Activated B cell treated with CpG ODN at 0.5 μM for 24 hours (primary cell): Measurements from ENCODE around the gene IHH. TPM values are rescaled to one million over a fixed set of nuclear protein-coding genes. Genes with fewer than 3 reads are reported as not detected.

Source experiments
- ATAC-seq: fragments of 200-7000 bp; cut with Tn5 transposase; one replicate; pipeline ENCODE4 v1.10.0; 2021; ENCODE audit warnings: low read depth, mild to moderate bottlenecking, moderate library complexity
- CTCF ChIA-PET: fragments of 350-600 bp; sonication (Branson Sonifier 250); formaldehyde crosslinking; loops from one replicate; lab custom pipeline; 2021; ENCODE audit warnings: antibody characterized with exemption; lab: Charles Lee
- POLR2A ChIA-PET: fragments of 350-600 bp; sonication (Branson Sonifier 250); formaldehyde crosslinking; loops from one replicate; lab custom pipeline; 2021; ENCODE audit warnings: antibody characterized with exemption; lab: Charles Lee
- DNase-seq: peaks from one replicate; pipeline ENCODE4 v3.0.0; 2022
- H3K27ac Mint-ChIP-seq: one replicate; pipeline ENCODE4 v1.8.0; 2020; ENCODE audit warnings: mixed read lengths
- H3K27me3 Mint-ChIP-seq: one replicate; pipeline ENCODE4 v1.8.0; 2021; ENCODE audit warnings: mixed read lengths
- H3K36me3 Mint-ChIP-seq: one replicate; pipeline ENCODE4 v1.8.0; 2021; ENCODE audit warnings: low read depth, mixed read lengths
- H3K4me1 Mint-ChIP-seq: one replicate; pipeline ENCODE4 v1.8.0; 2021; ENCODE audit warnings: mixed read lengths
- H3K4me3 Mint-ChIP-seq: one replicate; pipeline ENCODE4 v1.8.0; 2020; ENCODE audit warnings: mild to moderate bottlenecking, mixed read lengths
- H3K9me3 Mint-ChIP-seq: one replicate; pipeline ENCODE4 v1.8.0; 2020; ENCODE audit warnings: mixed read lengths
- CTCF ChIP-seq: fragments of 200-600 bp; IDR thresholded peaks from one replicate; pipeline ENCODE4 v1.8.0; 2022; ENCODE audit warnings: antibody characterized with exemption, mild to moderate bottlenecking
- intact Hi-C: fragments of 100-400 bp; cut with micrococcal nuclease; formaldehyde crosslinking; loops from one replicate; pipeline ENCODE4 v1.15.1; 2024
- total RNA-seq: library from RNA; stranded (reverse); gene quantifications from 2 replicates; pipeline ENCODE4 v1.2.3, GENCODE V29; 2022

The IHH gene
- total RNA-seq, 1 donor from 2014 or later, result not detected

GRCh38 chr2:219056176-219056895 lies 4.4 kb downstream of the IHH start:
- no peak overlapping the region for H3K27ac Mint-ChIP-seq
- no peaks in the 10 kb centered on the region for H3K9me3 Mint-ChIP-seq
- H3K4me1 Mint-ChIP-seq, result peaks cover 27% of the 10 kb centered on the region
- peaks cover 45% of the 10 kb centered on the region for H3K27me3 Mint-ChIP-seq
- ChIA-PET POLR2A (no interaction called here), CTCF (interaction anchor here (1.7 to 6.3 kb wide), 2 partner anchors 64 to 100 kb away, joined by 6 to 53 read pairs; no protein-coding TSS in a partner anchor)
- ATAC-seq (no peak), DNase-seq (no peak)
- no peak overlapping the region for H3K4me3 Mint-ChIP-seq
- intact Hi-C loops, result loop anchor here (5.0 kb wide), 3 partner anchors 59 to 476 kb away; no protein-coding TSS in a partner anchor
- TF ChIP-seq CTCF, result no peak
- no peaks in the 10 kb centered on the region for H3K36me3 Mint-ChIP-seq

- POLR2A ChIA-PET, result no interaction called here
- H3K36me3 Mint-ChIP-seq, result no peaks in the 10 kb centered on the region
These were observed 5.5 kb downstream of the IHH start for GRCh38 chr2:219054956-219055903.

GRCh38 chr2:219049282-219049681 lies 11.4 kb downstream of the IHH start:
- Mint-ChIP-seq H3K4me1 (no peaks in the 10 kb centered on the region), H3K4me3 (no peak overlapping the region), H3K9me3 (no peaks in the 10 kb centered on the region), H3K27me3 (peaks cover 42% of the 10 kb centered on the region), H3K27ac (no peak overlapping the region), H3K36me3 (no peaks in the 10 kb centered on the region)
- no peak for ATAC-seq
- ChIA-PET POLR2A (no interaction called here), CTCF (no interaction called here)
- intact Hi-C loops, result no loop called here
- no peak for DNase-seq
- no peak for TF ChIP-seq CTCF

More at GRCh38 chr2:219054956-219055903, 5.5 kb downstream of the IHH start:
- H3K4me1 Mint-ChIP-seq, result peaks cover 24% of the 10 kb centered on the region
- CTCF ChIA-PET, result interaction anchor here (1.3 to 6.3 kb wide), 3 partner anchors 65 to 101 kb away, joined by 4 to 53 read pairs (median 6); no protein-coding TSS in a partner anchor
- peaks cover 50% of the 10 kb centered on the region for H3K27me3 Mint-ChIP-seq
- intact Hi-C loops, result loop anchor here (1.0 to 5.0 kb wide), 4 partner anchors 26 to 477 kb away; no protein-coding TSS in a partner anchor
- H3K9me3 Mint-ChIP-seq, result no peaks in the 10 kb centered on the region
- DNase-seq, result no peak
- H3K27ac Mint-ChIP-seq, result no peak overlapping the region
- no peak for TF ChIP-seq CTCF
- H3K4me3 Mint-ChIP-seq, result no peak overlapping the region
- no peak for ATAC-seq

GRCh38 chr2:219045937-219046550 lies 14.7 kb downstream of the IHH start:
- Mint-ChIP-seq H3K27ac (no peak overlapping the region), H3K27me3 (peaks cover 48% of the 10 kb centered on the region), H3K4me1 (peaks cover 6% of the 10 kb centered on the region), H3K36me3 (no peaks in the 10 kb centered on the region), H3K4me3 (no peak overlapping the region), H3K9me3 (no peaks in the 10 kb centered on the region)
- TF ChIP-seq CTCF, result no peak
- ATAC-seq (no peak), DNase-seq (no peak)
- intact Hi-C loops, result no loop called here
- ChIA-PET CTCF (no interaction called here), POLR2A (no interaction called here)
